ENCODE data around the gene VPS35.
"Not testable (repeated sequence)": the region's sequence is repeated elsewhere in the genome, so short reads cannot be mapped to it uniquely, and the experiment has no call there.

VPS35 gene

DNA sequence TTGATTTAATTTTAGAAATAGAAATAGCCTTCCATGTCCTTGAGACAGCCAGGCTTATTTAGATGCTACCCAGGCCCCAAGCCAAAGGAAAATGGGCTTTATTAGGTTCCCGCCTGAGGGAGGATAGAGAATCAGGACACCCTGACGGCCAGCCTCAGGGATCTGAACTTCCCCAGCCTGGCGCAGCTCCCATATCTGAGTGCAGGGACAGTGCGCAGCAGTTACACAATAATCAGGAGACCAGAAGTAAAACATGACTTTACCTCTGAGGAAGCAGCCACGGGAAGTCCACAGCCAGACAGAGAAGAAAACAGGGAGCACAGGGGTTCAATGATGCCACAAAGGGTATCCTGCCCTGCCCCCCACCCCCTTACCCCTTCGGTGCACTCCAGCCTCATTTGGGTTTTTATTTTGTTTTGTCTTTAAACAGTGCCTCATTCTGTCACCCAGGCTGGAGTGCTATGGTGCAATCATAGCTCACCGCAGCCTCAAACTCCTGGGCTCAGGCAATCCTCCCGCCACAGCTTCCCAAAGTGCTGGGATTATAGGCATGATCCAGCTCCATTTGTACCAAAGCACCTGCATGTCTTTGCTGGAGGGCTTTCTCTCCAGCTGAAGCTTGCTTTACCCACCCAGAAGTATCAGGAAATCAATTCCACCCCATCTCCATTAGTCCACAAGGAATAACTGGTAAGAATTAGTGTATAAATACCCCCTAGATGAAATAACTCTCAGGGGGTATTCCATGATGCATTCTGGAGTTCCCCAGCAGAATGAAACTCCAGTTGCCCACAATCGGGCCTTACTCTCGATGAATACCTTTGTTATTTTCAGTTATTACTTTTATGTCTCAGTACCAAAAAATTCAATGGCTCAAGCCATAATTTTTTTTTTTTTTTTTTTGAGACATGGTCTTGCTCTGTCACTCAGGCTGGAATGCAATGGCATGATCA, 22.4 kb upstream of the VPS35 start:
- no peak for DNase-seq

- no peak for DNase-seq
Measured at GRCh38 chr16:46709469-46710005, 20.6 kb upstream of the VPS35 start.

- DNase-seq: no peak
Measured at GRCh38 chr16:46706642-46707041, 17.7 kb upstream of the VPS35 start.

GRCh38 chr16:46702030-46702429, 13.1 kb upstream of the VPS35 start:
- DNase-seq: no peak

DNA sequence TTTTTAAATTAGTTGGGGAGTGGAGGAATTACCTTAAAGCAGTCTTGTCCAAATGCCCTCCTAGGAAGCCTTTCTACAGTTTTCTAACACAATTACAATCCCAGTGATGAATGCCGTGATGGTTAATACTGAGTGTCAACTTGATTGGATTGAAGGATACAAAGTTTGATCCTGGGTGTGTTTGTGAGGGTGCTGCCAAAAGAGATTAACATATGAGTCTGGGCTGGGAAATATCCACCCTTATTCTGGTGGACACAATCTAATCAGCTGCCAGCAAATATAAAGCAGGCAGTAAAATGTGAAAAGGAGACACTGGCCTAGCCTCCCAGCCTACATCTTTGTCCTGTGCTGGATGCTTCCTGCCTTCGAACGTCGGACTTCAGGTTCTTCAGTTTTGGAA, 12.6 kb upstream of the VPS35 start:
- DNase-seq: no peak

- no peak for DNase-seq
Measured at GRCh38 chr16:46700048-46700447, 11.1 kb upstream of the VPS35 start.

DNA sequence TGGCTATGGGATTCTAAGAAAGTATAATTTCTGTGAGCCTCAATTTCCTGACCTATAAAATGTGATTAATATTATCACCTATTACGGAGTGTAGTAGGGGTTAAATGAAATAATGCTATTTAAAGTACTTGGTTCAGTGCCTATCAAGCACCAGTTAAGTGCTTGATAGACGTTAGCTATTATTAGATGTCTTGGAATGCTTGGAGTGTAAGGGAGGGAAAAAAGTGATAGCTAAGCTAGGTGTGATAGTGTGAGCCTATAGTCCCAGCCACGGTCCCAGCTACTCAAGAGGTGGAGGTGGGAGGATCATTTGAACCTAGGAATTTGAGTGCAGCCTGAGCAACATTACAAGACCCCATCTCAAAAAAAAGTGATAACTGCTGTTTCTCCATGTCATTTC, 8.0 kb upstream of the VPS35 start:
- no peak for DNase-seq

DNA sequence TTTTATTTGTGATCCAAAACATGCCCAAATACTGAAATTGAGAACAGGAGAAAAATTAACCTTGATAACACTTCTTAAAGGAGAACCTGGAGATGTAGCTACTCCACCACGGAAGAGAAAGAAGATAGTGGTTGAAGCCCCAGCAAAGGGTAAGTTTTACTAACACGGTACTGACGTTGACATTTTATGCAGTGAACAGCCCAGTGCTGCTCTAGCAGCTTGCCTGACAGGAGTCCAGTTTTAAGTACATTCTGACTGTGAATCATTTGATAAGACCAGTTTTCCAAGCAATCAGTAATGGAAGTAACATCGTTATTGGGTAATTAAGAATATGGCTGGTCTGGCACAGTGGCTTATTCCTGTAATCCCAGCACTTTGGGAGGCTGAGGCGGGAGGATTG, 7.0 kb upstream of the VPS35 start:
- no peak for DNase-seq

GRCh38 chr16:46693598-46693997, 4.6 kb upstream of the VPS35 start:
- DNase-seq: no peak

GRCh38 chr16:46691726-46692125, 2.7 kb upstream of the VPS35 start:
- DNase-seq: no peak

DNA sequence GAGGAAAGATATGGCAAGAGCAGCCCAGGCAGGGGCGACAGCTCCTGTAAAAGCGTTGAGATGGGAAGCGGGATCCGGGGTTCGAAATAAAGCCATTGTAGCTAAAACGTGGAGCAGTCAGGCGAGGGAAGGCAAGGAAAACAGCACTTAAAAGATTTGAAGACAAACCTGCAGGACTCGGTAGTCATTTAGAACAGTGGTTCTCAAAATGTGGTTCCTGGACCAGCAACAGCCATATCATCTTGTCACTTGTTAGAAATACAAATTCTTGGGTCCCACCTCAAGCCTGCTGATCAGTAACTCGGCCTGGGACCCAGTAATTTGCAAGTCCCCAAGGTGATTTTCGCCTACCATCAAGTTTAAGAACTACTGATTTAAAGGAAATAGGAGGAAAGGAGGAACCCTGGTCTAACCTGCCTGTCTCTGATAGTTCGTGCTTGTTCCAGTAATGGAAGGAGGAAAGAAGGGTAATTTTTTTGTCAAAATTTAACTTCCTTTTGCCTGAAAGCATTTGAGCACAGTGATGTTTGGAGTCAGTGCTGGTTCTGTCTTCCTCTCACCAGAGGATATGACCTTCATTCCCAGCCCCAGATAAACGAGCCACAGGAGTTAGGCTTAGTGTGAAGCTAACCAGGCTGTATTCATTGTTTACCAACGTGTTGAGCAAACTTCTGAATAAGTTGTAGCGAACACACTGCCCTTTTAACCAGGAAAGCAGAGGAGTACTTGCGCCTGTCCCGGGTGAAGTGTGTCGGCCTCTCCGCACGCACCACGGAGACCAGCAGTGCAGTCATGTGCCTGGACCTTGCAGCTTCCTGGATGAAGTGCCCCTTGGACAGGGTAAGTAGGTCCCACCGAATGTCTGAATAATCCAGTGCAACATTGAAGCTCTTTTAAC, 1.6 kb upstream of the VPS35 start:
- DNase-seq: no peak

DNA sequence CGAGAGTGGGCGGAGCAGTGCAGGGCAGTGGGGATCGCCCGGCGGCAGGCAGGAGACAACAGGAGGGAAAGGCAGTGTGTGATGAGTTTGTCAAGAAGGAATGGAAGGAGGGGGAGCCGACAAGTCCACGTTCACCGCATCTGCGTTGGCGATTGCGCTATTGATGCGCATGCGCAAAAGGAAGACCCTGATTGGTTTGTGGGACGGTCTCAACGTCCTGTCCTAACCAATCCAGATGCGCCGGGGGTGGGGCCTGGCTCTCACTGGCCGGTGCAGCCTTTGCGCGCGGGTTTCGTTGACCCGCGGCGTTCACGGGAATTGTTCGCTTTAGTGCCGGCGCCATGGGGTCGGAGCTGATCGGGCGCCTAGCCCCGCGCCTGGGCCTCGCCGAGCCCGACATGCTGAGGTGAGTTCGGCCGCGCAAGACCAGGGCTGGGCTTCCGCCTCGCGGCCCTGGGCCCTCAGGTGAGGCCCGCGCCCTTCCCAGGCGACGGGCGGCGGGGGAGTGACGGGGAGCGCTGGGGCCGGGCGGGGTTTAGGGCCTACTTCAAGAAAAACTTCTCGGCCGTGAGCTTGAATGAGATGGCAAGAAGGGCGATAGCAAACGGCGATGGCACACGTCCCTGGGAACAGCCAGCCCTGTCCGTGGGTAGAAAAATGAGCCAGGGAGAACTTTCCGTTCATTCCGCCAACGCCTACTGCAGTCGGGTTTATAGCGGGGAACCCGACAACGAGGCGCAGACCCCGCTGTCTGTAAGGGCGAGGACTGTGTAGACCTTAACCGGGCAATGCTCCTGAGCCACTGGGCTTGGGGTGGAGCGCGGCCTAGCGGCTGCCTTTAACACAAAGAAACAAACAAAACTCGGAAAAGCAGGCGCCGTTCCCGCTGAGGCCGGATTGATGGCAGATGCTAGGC, 645 bp upstream of the VPS35 start, which contains the start of gene ORC6:
Gene ORC6 (plus strand): TSS at position 295 of the 916 bp plus-strand sequence. CDS start 47 bp downstream, at position 342.
- DNase-seq: peak; percentile 95

GRCh38 chr16:46688101-46688653, 801 bp downstream of the VPS35 start:
- DNase-seq: no peak

- no peak for DNase-seq
Measured at GRCh38 chr16:46687486-46687885, 1.5 kb downstream of the VPS35 start.

GRCh38 chr16:46686815-46687473, 2.0 kb downstream of the VPS35 start:
- no peak for DNase-seq

- DNase-seq: not testable (repeated sequence)
Measured at GRCh38 chr16:46681867-46682266, 7.1 kb downstream of the VPS35 start.

DNA sequence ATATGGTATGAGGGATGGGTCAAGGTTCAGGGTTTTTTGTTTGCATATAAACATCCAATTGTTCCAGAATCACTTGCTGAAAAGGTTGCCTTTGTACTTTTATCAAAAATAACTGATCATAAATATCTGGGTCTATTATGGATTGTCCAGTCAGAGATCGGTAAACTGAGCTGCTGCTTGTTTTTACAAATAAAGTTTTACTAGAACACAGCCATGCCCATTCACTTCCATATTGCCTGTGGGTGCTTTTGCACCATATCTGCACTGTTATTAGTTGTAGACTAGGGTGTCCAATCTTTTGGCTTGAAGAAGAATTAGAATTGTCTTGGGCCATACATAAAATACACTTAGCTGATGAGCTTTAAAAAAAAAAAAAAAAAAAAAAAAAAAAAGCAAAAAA, 11.0 kb downstream of the VPS35 start:
- DNase-seq: not testable (repeated sequence)

DNA sequence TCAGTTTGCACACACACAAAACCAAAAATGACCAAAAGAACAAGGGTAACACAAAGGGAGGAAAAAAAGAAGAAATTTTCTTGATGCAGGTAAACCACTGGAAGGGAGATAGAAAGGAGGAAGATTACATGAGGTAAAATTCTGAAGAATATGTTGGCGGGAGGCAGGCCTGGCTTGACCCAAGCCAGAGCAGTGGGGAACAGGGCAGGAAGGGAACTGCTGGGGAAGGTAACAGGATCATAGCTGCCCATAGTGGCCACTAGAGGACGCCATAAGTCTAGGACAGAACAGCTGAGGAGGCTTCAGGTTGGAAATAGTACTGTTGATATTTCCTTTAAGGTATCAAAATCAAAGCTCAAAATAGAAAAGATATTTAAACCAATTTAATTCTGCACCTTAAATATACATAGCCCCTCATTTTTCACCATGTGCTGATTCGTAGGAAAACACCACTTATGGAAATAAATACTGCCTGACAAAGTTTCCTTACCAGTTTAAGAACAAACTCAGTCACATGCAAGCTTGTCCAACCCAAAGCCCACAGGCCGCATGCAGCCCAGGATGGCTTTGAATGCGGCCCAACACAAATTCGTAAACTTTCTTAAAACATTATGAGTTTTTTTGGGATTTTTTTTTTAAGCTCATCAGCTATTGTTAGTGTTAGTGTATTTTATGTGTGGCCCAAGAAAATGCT, 15.5 kb downstream of the VPS35 start:
- peak; percentile 47 for DNase-seq

DNA sequence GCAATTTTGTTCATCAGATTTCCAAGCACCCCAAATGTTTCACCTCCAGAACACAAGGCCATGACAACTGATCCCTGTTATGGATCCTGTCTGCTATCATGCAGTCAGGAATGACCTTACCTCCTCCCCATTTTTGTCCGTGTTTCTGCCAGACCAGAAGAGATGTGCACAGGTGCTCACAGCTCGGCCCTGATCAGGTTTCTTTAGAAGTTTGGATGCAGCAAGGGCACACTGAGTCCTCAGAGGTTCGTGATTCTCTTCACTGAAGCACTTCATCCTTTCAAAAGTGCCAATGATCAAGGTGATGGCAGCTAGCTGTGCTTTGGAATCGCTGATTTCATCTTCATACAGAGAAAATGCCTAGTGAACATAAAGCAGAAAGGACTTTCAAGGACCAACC, 26.9 kb downstream of the VPS35 start:
- no peak for DNase-seq

GRCh38 chr16:46658925-46659324, 30.1 kb downstream of the VPS35 start:
- DNase-seq: no peak

DNA sequence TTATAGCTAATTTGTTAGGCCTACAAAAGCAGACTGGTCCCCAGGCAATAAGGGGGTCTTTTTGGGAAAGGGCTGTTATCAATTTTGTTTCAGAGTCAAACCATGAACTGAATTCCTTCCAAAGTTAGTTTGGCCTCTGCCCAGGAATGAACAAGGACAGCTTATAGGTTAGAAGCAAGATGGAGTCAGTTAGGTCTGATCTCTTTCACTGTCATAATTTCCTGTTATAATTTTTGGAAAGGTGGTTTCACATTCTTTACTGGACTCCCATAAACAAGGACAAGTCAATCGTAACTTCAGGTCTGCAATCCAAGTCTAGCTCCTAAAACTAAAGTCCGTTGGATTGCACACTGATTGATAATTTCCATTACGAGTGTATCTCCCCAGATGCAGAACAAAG, 37.7 kb downstream of the VPS35 start:
- no peak for DNase-seq

All from NCI-H1436 (cell line).